GM13977 (cell line): ENCODE results near the gene IL4.

Experiments used
- DNase-seq: peaks from one replicate; pipeline ENCODE4 v3.0.0; 2012; ENCODE audit warnings: low spot score
- CTCF ChIP-seq: IDR thresholded peaks from 2 replicates; pipeline ENCODE4 v1.5.1; 2012; ENCODE audit warnings: mild to moderate bottlenecking, control low read depth; ENCODE audit not compliant: insufficient read depth; ENCODE audit errors: extremely low read depth, missing control alignments
- in situ Hi-C: fragments of 300-500 bp; cut with MboI; formaldehyde crosslinking; loops from one replicate; pipeline ENCODE4 v1.12.0; 2022; ENCODE audit warnings: low sequenced_read_pairs, low pct_unique_long_range_greater_than_20kb, mixed read lengths, inconsistent platforms; ENCODE audit not compliant: unreplicated experiment

The IL4 gene

GRCh38 chr5:132675936-132676689 is 2.3 kb downstream of the IL4 start:
- DNase-seq, result no peak
- in situ Hi-C loops, result no loop called here

GRCh38 chr5:132677191-132677590 is 3.4 kb downstream of the IL4 start:
- no peak for TF ChIP-seq CTCF
- no peak for DNase-seq
- in situ Hi-C loops, result no loop called here

More at GRCh38 chr5:132675936-132676689, 2.3 kb downstream of the IL4 start:
- no peak for TF ChIP-seq CTCF

- in situ Hi-C loops, result no loop called here
- no peak for DNase-seq
Observed at GRCh38 chr5:132677682-132678400, 4.1 kb downstream of the IL4 start.

GRCh38 chr5:132678735-132679134 is 4.9 kb downstream of the IL4 start:
- DNase-seq, result no peak
- TF ChIP-seq CTCF, result no peak
- in situ Hi-C loops, result no loop called here

More at GRCh38 chr5:132677682-132678400, 4.1 kb downstream of the IL4 start:
- no peak for TF ChIP-seq CTCF

- in situ Hi-C loops, result no loop called here
- no peak for DNase-seq
- no peak for TF ChIP-seq CTCF
Observed at GRCh38 chr5:132679166-132679565, 5.4 kb downstream of the IL4 start.

- no peak for DNase-seq
- in situ Hi-C loops, result no loop called here
- no peak for TF ChIP-seq CTCF
Observed at GRCh38 chr5:132679717-132680380, 6.1 kb downstream of the IL4 start.
